ENCODE measurements around the gene PRR7. TPM values are rescaled to one million over a fixed set of nuclear protein-coding genes. Genes with fewer than 3 reads are reported as not detected.

PRR7 gene
- polyA plus RNA-seq, 1 donor from 2014 or later: 46.6 TPM

DNA sequence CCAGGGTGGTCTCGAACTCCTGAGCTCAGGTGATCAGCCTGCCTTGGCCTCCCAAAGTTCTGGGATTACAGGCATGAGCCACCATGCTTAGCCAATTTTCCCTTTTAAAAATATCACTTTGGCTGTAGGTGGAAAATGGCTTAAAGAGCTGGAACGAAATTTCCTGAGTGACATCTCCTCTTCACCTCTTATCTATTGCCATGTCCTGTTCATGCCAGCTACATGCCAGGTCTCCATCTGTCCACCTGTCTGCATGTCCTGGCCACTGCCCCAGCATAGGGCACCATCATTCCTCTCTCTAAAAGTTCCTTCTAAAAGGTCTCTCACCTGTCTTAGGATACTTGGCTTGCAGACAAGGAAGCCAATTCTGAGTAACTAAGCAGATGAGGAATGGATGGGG, 22.9 kb upstream of the PRR7 start:
- no peak overlapping the region for H3K4me2 ChIP-seq (ENCODE audit: low read length)
- no peaks in the 10 kb centered on the region for H3K9me2 ChIP-seq (ENCODE audit: insufficient read depth, low read length)
- no peaks in the 10 kb centered on the region for H4K20me1 ChIP-seq (ENCODE audit: insufficient read depth)
- H3K36me3 ChIP-seq (ENCODE audit: insufficient read depth, low read length): no peaks in the 10 kb centered on the region
- no peak overlapping the region for H3K4me3 ChIP-seq (ENCODE audit: low read length)
- H2AFZ ChIP-seq (ENCODE audit: low read depth, low read length): no peak overlapping the region
- no peaks in the 10 kb centered on the region for H3K9me3 ChIP-seq (ENCODE audit: low read length)
- no peak for TF ChIP-seq POLR2AphosphoS5 (IDR thresholded peaks at IDR 0.05)
- TF ChIP-seq TAF1 (IDR thresholded peaks at IDR 0.05; ENCODE audit: low read depth): no peak
- TF ChIP-seq EZH2 (IDR thresholded peaks at IDR 0.05; ENCODE audit: borderline replicate concordance, insufficient read depth, low read length, poor library complexity, severe bottlenecking): no peak
- TF ChIP-seq, protein P1, sequence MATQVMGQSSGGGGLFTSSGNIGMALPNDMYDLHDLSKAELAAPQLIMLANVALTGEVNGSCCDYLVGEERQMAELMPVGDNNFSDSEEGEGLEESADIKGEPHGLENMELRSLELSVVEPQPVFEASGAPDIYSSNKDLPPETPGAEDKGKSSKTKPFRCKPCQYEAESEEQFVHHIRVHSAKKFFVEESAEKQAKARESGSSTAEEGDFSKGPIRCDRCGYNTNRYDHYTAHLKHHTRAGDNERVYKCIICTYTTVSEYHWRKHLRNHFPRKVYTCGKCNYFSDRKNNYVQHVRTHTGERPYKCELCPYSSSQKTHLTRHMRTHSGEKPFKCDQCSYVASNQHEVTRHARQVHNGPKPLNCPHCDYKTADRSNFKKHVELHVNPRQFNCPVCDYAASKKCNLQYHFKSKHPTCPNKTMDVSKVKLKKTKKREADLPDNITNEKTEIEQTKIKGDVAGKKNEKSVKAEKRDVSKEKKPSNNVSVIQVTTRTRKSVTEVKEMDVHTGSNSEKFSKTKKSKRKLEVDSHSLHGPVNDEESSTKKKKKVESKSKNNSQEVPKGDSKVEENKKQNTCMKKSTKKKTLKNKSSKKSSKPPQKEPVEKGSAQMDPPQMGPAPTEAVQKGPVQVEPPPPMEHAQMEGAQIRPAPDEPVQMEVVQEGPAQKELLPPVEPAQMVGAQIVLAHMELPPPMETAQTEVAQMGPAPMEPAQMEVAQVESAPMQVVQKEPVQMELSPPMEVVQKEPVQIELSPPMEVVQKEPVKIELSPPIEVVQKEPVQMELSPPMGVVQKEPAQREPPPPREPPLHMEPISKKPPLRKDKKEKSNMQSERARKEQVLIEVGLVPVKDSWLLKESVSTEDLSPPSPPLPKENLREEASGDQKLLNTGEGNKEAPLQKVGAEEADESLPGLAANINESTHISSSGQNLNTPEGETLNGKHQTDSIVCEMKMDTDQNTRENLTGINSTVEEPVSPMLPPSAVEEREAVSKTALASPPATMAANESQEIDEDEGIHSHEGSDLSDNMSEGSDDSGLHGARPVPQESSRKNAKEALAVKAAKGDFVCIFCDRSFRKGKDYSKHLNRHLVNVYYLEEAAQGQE (IDR thresholded peaks at IDR 0.05; ENCODE audit: borderline replicate concordance): no peak
- no peak for TF ChIP-seq EP300 (conservative IDR thresholded peaks at IDR 0.05; ENCODE audit: poor library complexity, severe bottlenecking)
- TF ChIP-seq SMC3 (conservative IDR thresholded peaks at IDR 0.05; ENCODE audit: poor library complexity): no peak
- TF ChIP-seq, protein P2, sequence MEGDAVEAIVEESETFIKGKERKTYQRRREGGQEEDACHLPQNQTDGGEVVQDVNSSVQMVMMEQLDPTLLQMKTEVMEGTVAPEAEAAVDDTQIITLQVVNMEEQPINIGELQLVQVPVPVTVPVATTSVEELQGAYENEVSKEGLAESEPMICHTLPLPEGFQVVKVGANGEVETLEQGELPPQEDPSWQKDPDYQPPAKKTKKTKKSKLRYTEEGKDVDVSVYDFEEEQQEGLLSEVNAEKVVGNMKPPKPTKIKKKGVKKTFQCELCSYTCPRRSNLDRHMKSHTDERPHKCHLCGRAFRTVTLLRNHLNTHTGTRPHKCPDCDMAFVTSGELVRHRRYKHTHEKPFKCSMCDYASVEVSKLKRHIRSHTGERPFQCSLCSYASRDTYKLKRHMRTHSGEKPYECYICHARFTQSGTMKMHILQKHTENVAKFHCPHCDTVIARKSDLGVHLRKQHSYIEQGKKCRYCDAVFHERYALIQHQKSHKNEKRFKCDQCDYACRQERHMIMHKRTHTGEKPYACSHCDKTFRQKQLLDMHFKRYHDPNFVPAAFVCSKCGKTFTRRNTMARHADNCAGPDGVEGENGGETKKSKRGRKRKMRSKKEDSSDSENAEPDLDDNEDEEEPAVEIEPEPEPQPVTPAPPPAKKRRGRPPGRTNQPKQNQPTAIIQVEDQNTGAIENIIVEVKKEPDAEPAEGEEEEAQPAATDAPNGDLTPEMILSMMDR (IDR thresholded peaks at IDR 0.05; ENCODE audit: poor library complexity, severe bottlenecking): no peak
- H3K79me2 ChIP-seq (replicated peaks; ENCODE audit: insufficient read depth, low read length): peaks cover 16% of the 10 kb centered on the region
- no peaks in the 10 kb centered on the region for H3F3A ChIP-seq (ENCODE audit: insufficient read depth, low read length, poor library complexity, severe bottlenecking)
- H3K27ac ChIP-seq (ENCODE audit: low read length): no peak overlapping the region
- no peaks in the 10 kb centered on the region for H3K27me3 ChIP-seq (ENCODE audit: insufficient read depth, low read depth, low read length)
- no peak overlapping the region for H3K9ac ChIP-seq (ENCODE audit: low read length)

DNA sequence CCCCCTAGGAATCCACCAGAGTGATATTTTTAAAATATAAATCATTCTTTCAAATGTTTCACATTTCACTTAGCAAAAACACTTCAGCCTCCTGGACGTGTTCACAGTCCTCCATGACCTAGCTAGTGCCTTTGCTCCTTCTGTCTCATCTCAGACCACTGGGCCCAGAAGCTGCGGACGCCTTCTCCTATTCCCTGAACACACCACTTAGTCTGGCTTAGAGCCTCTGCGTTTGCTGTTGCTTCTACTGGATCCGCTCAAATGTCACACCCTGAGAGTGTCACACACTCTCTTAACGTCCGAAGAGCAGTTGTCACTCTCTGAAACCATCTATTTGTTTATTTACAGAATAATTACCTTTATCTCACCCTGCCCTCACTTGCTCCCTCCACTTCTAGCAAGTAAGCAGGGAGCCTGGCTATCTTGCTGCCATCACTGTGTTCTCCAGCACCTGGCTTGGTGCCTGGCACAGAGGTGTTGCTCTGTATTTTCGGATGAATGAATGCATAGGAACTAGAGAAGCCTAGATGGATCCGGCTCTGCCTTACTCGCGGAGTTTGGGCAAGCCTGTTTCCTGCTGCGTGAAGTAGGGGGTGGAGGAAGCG, 21.3 kb upstream of the PRR7 start:
- H4K20me1 ChIP-seq (ENCODE audit: insufficient read depth): no peaks in the 10 kb centered on the region
- H3K9me2 ChIP-seq (ENCODE audit: insufficient read depth, low read length): no peaks in the 10 kb centered on the region
- no peaks in the 10 kb centered on the region for H3K27me3 ChIP-seq (ENCODE audit: insufficient read depth, low read depth, low read length)
- no peaks in the 10 kb centered on the region for H3F3A ChIP-seq (ENCODE audit: insufficient read depth, low read length, poor library complexity, severe bottlenecking)
- H3K4me3 ChIP-seq (ENCODE audit: low read length): peak overlapping the region; percentile 79
- H2AFZ ChIP-seq (ENCODE audit: low read depth, low read length): peak overlapping the region; percentile 73
- peak overlapping the region; percentile 88 for H3K27ac ChIP-seq (ENCODE audit: low read length)
- no peak for TF ChIP-seq EP300 (conservative IDR thresholded peaks at IDR 0.05; ENCODE audit: poor library complexity, severe bottlenecking)
- no peak for TF ChIP-seq EZH2 (IDR thresholded peaks at IDR 0.05; ENCODE audit: borderline replicate concordance, insufficient read depth, low read length, poor library complexity, severe bottlenecking)
- TF ChIP-seq MXI1 (conservative IDR thresholded peaks at IDR 0.05; ENCODE audit: poor library complexity, severe bottlenecking): no peak
- no peak for TF ChIP-seq POLR2AphosphoS5 (IDR thresholded peaks at IDR 0.05)
- no peak for TF ChIP-seq SMC3 (conservative IDR thresholded peaks at IDR 0.05; ENCODE audit: poor library complexity)
- TF ChIP-seq, protein P1 (IDR thresholded peaks at IDR 0.05; ENCODE audit: borderline replicate concordance): no peak
- TF ChIP-seq, protein P2 (IDR thresholded peaks at IDR 0.05; ENCODE audit: poor library complexity, severe bottlenecking): no peak
- no peak for TF ChIP-seq TAF1 (IDR thresholded peaks at IDR 0.05; ENCODE audit: low read depth)
- no peak for TF ChIP-seq RAD21 (conservative IDR thresholded peaks at IDR 0.05)
- H3K36me3 ChIP-seq (ENCODE audit: insufficient read depth, low read length): no peaks in the 10 kb centered on the region
- H3K79me2 ChIP-seq (replicated peaks; ENCODE audit: insufficient read depth, low read length): peaks cover 18% of the 10 kb centered on the region
- no peaks in the 10 kb centered on the region for H3K9me3 ChIP-seq (ENCODE audit: low read length)
- H3K4me2 ChIP-seq (ENCODE audit: low read length): peak overlapping the region; percentile 46
- H3K9ac ChIP-seq (ENCODE audit: low read length): peak overlapping the region; percentile 82
